GM21737 (cell line): ENCODE measurements around the gene RSPH10B2.
"Not testable (repeated sequence)": the region's sequence is repeated elsewhere in the genome, so short reads cannot be mapped to it uniquely, and the experiment has no call there.

ENCODE experiments used
- ATAC-seq: cut with Tn5 transposase; IDR thresholded peaks from one replicate; pipeline ENCODE4 v1.9.1; 2021; ENCODE audit warnings: mild to moderate bottlenecking, moderate library complexity; ENCODE audit not compliant: unreplicated experiment

RSPH10B2 gene

DNA sequence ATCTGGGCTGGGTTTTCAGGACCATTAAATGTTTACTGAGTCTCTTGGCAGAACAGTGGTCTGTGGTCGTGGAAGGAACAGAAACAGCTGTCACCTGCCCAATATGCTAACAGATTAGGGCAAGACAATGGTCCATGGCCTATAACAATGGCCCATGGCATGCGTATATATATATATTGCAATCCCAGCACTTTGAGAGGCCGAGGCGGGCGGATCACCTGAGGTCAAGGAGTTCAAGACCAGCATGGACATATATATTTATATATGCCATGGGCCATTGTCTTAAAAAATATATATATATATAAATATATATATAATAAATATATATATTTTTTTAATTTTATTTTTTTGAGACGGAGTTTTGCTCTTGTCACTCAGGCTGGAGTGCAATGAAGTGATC, 27.7 kb downstream of the RSPH10B2 start:
- not testable (repeated sequence) for ATAC-seq

DNA sequence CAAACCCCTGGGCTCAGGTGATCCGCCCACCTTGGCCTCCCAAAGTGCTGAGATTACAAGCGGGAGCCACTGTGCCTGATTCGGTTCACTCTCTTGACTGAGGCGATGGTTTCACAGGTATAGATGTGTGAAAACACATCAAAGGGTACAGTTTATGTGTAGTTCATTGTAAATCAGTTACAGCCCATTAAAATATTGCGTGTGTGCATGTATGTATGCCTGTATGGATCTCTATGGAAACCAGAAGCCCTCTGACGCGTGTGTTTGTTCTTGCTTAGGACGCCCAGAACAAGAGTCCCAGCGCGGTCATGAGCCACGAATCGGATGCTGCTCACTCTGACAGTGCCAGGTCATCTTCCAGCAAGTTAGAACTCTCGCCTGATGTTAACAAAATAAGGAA, 35.5 kb downstream of the RSPH10B2 start:
- not testable (repeated sequence) for ATAC-seq

DNA sequence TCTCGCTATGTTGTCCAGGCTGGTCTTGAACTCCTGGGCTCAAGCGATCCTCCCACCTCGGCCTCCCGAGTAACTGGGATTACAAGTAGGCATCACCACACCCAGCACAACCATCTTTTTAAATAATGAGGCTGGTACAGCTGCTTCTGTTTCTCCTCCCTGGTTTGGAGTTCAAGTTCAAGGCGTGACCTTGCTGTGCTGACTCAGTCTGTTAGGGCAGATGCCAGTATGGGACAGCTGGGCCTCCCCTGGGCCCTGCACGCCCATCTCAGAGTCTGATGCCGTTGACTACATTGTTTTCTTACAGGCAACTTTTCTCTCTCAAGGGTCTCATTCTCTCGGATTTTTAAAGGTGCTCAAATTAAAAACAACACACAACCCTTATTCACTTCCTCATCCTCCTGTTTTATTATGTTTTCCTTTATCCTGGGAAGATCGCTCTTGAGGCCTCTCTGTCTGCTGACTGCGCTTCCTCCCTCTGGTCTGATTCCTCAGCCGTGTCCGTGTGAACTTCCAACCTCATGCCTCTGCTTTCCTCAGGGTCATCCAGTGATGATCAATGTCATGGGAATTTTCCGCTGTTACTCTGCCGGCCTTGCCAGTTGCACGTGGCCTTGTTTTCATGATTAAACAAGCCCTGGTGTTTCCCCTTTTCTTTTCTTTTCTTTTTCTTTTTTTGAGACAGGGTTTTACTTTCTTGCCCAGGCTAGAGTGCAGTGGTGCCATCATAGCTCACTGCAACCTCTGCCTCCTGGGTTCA, 38.4 kb downstream of the RSPH10B2 start:
- not testable (repeated sequence) for ATAC-seq

DNA sequence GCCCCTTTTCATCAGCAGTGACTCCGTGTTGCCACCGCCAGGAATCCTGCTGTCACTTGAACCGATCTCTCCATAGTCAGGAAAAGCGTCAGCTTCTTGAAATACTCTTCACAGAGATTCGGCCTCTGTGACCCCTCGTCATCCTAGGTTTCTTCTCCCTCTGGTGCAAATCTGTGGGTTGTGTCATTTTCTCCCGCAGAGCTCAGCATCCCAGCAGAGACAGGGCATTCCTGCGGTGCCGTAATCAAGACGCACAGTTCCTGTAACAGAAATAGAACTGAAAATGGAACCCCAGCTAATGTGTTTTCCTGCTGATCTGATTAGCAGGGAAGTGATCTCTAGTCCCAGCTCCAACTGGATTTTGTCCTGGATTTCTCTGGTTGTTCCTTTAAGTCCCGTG, 40.4 kb downstream of the RSPH10B2 start:
- ATAC-seq: not testable (repeated sequence)

DNA sequence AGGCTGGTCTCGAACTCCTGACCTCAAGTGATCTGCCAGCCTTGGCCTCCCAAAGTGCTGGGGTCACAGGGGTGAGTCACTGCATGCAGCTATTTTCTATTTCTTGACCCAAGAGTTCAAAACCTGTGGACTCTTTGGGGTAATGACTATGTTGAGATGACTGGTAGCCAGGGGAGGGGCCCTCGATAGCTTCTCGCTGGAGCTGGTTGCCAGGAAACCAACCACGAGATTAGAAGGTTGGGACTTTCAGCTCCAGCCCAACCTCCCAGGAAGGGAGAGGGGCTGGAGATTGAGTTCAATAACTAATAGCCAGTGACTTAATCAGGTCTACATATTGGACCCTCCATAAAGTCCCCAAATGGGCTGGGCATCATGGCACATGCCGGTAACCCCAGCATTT, 43.3 kb downstream of the RSPH10B2 start:
- ATAC-seq: not testable (repeated sequence)

DNA sequence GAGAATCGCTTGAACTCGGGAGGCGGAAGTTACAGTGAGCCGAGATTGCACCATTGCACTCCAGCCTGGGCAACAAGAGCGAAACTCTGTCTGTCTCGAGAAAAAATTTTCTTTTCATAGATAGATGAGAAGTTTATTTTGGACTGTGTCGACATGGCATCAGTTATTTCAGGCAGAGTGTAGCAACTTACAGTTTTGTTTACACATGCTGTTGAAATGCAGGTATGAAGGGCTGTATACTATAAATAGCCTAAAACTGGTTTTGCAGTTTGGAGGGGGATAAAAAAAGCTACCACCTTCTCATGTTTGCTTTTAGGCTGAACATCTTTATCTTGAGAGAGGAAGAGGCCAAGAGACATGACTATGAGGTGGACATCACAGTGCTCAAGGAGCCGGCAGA, 44.1 kb downstream of the RSPH10B2 start:
- not testable (repeated sequence) for ATAC-seq

DNA sequence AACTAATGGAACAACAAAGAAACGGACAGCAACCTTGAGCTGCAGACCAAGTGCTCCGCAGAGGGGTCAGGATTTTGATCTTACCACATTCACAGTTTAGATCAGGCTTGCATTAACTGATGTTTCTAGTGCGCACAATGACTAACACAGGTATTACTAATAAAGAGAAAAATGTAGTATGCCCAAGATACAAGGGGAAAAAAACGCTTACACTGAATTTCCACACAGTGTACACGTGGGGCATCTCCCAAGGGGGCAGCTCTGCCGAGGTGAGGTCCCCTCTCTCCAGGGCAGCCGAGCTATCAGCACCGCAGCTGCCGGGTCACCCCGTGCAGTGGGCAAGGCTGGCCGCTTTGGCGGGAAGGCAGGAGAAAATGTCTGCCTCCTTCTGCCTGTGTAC, 46.0 kb downstream of the RSPH10B2 start:
- ATAC-seq: not testable (repeated sequence)

DNA sequence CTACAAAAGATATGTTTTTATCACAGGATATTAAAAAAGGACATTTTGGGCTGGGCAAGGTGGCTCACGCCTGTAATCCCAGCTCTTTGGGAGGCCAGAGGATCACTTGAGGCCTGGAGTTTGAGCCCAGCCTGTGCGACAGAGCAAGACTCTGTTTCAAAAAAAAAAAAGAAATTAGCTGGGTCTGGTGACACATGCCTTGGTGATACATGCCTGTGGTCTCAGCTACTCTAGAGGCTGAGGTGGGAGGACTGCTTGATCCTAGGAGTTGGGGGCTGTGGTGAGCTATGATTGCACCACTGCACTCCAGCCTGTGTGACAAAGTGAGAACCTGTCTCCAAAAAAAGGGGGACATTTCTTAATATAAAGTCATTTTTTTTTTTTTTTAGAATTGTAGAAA, 46.4 kb downstream of the RSPH10B2 start:
- ATAC-seq: not testable (repeated sequence)

DNA sequence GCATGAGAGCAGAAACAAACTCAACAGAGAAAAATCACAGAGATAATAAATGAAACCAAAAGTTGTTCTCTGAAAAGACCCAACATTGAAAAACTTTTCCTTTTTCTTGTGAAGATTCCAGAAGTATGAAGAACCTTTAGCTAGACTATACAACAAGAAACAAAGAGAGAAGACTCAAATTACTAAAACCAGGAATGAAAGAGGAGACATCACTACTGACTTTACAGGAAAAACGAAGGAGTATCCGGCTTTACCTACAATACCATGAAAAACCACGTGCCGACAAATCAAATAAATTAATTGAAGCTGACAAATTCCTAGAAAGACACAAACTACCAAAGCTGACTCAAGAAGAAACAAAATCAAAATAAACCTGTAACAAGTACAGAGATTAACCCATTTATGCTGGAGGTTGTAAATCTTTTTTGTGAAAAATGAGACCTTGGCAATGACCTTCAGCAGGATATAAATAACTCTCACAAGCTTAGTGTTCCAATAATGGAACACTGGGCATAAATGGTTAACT, 53.6 kb downstream of the RSPH10B2 start:
- ATAC-seq: not testable (repeated sequence)

DNA sequence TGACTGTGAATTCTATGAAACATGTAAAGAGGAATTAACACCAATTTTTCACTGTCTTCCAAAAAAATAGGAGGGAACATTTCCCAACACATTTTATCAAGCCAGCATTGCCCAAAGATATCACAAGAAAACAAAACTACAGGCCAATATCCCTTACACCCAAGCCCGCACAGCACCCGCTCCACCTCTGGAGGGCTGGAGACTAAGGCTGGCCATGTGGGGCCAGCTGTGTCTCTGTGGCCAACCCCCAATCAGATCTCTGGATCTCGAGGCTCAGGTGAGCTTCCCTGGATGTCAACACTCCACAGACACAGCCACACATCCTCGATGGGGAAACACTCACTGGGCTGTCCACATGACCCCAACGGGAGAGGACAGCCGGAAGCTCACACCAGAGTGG, 54.1 kb downstream of the RSPH10B2 start:
- ATAC-seq: not testable (repeated sequence)

DNA sequence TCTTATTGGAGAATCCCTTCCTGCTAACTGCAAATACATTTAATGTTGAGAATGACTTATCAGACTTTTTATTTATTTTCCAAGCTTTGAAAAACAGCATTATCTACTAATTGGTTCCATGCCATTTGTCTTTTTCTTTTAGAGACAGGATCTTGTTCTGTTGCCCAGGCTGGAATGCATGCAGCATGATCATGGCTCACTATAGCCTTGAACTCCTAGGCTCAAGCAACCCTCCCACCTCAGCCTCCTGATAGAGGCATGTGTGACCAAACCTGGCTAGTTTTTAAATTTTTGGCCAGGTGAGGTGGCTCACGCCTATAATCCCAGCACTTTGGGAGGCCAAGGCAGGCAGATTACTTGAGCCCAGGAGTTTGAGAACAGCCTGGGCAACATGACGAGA, 59.1 kb downstream of the RSPH10B2 start:
- ATAC-seq: not testable (repeated sequence)

DNA sequence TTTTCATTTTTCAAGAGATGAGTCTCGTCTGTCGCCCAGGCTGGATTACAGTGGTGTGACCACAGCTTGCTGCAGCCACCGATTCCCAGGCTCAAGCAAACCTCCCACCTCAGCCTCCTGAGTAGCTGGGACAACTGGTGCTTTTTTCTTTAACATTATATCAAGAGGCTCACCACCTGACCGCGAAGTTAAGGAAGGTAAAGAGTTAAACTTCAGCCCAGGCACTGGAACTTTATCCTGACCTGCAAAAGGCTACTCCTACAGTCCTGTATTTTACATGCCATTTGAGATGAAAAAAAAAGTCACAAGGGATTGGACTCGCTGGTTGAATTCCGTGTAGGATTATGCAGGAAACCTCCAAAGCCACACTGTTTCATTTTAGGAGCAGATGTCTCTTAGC, 61.6 kb downstream of the RSPH10B2 start:
- ATAC-seq: not testable (repeated sequence)

DNA sequence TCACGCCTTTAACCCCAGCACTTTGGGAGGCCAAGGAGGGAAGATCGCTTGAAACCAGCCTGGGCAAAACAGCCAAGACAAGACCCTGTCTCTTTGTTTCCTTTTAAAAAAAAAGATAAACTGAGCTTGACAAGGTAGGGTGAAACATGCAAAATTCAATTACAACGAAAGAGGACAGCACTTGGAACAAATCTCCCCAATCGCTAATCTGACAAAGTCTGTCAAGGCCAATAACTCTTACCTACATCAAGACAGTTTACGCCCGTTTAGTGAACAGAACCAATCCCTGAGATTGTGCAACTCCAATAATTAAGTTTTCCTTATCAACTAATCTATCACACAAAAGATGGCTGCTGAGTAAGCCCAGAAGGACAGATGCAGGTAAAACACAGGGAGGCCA, 67.7 kb downstream of the RSPH10B2 start:
- ATAC-seq: not testable (repeated sequence)

DNA sequence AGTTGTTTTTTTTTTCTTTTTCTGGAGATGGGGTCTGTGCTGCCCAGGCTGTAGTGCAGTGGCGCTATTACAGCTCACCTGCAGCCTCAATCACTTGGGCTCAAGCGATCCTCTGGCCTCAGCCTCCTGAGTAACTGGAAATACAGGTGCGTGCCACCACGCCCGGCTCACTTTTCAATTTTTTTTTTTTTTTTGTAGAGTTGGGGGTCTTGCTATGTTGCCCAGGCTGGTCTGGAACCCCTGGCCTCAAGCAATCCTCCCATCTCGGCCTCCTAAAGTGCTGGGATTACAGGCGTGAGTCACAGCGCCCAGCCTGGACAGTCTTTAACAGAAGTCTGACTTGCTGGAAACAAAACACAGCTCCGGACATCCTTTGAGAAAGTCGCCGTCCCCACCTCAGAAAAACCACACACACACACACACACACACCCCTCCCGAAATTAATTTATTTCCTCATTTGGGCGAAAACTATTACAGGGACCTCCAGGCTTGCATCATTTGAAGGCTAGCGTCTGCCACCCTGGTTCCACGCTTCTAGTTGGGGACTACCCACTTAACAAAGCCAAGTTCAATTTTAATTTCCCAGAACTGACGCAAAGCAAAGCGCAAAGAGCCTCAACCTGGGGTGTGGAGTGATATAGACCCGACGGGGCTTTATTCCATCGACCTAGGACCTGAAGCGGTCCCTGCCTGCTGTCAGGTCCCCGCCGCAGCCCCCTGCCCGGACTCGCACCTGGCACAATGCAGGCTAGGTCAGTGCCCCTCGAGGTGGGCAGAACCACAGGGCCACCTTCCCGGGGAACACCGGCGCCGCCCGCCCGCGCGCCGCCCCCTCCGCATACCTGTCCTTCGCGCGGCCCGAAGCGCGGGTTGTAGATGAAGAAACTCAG, 71.6 kb downstream of the RSPH10B2 start:
- peak; percentile 57 for ATAC-seq

DNA sequence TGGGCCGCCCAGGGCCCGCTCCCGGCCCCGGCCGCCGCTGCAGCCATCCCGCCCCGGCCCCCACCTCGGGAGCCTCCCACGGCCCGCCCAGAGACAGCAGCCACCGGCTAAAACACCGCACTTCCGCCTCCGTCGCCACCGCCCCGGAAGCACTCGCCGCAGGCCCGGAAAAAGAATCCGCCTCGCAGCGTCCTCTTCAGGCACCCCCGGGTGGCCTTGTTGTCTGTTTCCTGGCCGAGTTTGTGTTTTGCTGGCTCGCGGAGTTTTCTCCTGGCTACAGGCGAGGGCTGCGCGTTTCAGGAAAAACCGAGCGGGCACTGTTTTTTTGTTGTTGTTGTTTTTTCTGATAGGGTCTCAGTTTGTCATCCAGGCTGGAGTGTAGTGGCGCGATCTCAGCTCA, 72.2 kb downstream of the RSPH10B2 start, which contains the start of gene CCZ1B:
Gene CCZ1B (minus strand): TSS at position 125 of the 400 bp plus-strand sequence. CDS start 78 bp downstream, at position 47.
- ATAC-seq: peak; percentile 98

DNA sequence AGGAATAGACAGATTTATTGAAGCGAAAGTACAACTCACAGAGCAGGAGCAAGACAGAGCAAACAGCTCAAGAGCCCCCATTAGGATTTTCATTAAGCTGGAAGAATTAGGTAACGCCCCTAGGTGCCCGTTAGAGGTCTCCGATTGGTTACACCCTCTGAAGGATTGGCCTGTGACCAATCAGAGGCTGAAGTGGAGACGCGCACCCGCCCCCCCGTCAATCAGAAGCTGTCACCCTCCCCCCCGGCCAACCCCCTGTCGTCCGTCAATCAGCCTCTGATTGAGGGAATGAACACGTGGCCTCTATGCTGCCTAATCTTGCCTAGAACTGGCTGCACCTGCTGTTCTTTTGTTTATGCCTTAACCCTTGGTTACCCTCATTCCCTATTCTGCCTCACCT, 73.3 kb downstream of the RSPH10B2 start:
- ATAC-seq: not testable (repeated sequence)

DNA sequence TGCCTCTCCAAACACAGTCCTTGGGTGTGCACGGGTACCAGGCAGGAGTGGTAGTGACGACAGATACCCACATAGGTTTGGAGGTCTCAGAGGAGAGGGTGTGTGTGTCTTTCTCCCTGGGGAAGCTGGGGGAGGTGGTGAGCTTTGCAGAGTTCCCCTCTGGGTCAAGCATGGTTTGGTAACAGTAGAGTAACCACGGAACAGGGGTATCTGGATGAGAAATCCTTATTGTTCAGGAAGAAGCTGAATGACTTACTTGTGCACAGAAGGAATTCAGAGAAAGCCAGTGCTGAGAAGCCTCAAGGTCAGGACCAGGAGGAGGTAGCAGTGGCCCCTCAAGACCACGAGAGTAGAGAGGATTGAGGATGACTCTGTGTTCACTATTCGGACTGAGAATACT, 75.7 kb downstream of the RSPH10B2 start:
- ATAC-seq: not testable (repeated sequence)

DNA sequence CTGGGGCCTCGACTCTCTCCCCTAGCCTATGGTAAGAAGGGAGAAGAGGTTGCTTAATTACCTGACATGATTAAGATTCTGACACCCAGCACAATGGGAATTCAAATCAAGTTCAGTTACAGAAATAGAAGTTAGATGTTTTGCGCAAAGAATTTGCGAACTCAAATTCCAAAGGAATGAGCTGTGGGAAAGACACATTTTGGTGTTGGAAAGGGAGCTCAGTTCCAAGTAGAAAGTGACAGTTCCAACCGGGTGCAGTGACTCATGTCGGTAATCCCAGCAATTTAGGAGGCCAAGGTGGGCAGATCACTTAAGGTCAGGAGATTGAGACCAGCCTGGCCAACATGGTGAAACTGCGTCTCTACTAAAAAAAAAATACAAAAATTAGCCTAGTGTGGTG, 76.1 kb downstream of the RSPH10B2 start:
- not testable (repeated sequence) for ATAC-seq

DNA sequence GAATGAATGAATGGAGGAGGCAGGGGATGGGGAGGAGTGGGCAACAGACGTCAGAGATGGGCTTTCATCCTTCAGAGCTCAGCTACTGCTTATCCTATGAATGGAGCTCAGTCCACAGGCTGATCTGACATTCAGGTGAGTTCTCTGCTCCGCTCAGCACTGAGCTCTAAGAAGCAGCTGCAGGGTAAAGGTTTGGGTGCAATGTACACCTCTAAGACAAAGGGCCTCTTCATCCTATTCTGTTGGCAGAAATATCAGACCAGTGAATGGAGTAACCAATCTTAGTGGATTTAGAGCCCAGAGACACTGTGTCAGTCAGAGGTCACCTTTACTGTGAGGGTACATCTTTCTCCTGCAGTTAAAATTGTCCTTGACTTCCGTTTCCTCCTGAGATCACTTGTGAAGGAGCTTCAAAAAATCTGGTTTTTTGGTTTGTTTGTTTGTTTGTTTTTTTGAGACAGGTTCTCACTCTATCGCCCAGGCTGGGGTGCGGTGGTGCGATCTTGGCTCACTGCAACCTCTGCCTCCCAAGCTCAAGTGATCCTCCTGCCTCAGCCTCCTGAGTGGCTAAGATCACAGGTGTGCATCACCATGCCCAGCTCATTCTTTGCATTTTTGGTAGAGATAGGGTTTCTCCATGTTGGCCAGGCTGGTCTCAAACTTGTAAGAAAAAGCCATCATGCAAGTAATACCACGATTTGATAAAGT, 77.3 kb downstream of the RSPH10B2 start:
- no peak for ATAC-seq

DNA sequence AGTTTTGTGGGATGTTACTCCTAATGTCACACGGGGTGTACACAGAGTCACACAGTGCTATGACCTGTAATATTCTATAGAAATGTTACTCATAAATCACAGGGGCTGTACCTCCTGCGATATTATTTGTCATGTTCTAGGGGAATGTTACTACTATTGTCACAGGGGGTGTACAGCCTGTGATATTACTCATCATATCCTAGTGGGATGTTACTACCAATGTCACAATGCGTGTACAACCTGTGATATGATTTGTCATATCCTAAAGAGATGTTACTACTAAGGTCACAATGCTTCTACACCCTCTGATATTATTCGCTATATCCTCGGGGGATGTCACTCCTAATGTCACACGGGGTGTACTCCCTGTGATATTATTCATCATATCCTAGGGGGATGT, 79.7 kb downstream of the RSPH10B2 start:
- no peak for ATAC-seq

DNA sequence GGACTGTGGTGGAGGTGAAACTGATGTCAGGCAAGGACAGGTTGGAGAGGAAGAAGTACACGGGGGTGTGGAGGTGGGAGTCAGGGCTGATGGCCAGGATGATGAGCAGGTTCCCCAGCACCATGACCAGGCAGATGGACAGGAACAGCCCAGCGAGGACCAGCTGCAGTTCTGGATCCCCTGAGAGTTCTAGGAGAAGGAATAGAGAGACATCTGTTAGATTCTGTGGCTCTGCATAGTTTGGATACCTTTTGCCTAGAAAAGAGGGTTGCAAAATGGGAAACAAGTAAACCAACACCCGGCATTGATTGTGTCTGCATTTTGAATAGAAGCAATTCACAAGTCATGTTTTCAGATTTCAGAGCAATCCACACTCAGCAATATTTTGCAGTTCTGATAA, 81.6 kb downstream of the RSPH10B2 start:
- ATAC-seq: not testable (repeated sequence)
